HG02870 (cell line): ENCODE data around the gene LFNG.
A peak's percentile ranks its signal among the peaks of the same experiment; 100 is the strongest.

ENCODE experiments used
- ATAC-seq: cut with Tn5 transposase; IDR thresholded peaks from one replicate; pipeline ENCODE4 v1.9.1; 2021; ENCODE audit warnings: mild to moderate bottlenecking, moderate library complexity; ENCODE audit not compliant: unreplicated experiment

The LFNG gene, protein sequence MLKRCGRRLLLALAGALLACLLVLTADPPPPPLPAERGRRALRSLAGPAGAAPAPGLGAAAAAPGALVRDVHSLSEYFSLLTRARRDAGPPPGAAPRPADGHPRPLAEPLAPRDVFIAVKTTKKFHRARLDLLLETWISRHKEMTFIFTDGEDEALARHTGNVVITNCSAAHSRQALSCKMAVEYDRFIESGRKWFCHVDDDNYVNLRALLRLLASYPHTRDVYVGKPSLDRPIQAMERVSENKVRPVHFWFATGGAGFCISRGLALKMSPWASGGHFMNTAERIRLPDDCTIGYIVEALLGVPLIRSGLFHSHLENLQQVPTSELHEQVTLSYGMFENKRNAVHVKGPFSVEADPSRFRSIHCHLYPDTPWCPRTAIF

DNA sequence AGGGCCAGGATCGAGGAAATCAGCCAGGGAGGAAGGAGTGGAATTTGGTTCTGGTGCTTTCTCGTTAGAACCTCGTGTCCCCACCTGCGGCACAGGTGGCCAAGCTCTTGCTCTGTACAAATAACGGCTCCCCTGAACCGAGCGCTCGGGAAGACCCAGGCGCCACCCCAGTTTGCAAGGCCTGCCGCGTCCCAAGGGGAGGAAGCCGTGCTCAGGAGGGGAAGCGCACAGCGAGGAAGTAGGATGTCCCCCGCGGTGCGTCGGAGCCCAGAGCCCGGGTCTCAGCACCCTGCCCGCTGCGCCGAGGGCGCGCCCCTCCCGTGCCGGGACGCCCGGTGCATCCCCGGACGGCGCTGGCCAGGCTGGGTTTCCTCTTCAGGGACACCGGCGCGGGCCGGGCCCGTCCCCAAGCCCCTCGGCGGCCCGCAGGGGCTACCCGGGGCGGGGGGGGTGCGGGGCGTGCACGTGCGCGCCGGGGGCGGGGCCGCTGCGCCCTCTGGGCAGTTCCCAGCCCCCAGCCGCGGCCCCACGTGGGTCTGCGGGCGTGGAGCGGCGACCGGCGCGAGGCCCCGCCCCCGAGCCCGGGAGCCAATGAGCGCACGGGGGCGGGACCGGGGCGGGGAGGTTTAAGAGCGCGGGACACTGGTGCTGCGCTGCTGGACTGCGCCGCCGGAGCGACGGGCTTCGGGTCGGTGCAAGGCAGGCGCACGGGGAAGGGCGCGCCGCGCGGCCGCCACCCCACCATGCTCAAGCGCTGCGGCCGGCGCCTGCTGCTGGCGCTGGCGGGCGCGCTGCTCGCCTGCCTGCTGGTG is at the start of gene LFNG:
Gene LFNG (plus strand): TSS at position 656 of the 812 bp plus-strand sequence. CDS start 88 bp downstream, at position 744.
- peak; percentile 79 for ATAC-seq

DNA sequence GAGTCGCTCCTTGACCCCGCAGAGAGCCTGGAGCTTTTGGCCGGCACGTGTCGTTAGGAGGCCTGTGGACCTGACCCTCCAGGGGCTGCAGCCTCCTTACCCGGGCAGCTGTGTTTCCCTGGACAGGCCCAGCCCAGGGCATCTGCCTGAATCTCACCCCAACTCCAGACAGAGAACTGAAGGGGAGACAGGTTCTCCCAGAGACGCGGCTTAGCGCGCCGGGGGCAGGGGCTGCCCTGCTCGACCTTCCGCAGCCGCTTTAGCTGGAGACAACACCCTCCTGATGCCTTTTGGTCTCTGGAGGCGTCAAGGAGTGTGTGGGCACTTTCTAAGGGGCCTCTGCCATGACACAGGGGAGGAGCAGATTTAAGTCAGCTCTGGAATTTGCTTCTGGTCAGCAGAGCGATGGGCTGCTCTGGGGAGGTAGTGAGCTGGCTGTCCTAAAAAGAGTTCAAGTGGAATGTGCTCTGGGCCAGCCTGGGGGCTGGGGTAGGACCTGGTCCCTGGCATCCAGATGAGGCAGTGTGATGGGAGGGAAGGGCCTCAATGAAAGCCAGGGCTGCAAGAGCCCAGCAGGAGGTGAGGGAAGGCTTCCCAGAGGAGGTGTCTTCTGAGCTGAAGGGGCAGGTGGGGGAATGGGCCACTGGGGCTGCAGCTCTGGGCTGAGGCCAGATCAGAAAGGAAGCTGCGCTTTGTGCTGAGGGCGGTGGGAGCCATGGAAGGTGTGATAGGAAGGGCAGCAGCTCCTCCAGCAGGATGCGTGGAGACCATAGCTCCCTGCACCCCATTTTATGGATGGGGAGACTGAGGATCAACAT is 49.2 kb upstream of the LFNG start:
- ATAC-seq, result no peak

DNA sequence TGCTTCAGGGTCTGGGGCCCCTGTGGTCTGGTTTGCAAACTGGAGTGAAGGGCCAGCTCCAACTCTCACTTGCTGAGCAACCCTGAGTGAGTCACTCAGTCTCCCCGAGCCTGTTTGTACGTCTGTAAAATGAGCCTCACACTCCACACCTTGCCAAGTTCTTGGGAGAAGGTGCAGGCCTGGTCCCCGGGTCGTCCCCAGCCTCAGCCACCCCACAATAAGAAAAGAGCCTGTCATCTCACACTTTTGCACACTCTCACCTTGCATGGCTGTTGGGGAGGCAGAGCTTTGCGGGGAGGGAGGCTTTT is 48.6 kb upstream of the LFNG start:
- ATAC-seq, result no peak

DNA sequence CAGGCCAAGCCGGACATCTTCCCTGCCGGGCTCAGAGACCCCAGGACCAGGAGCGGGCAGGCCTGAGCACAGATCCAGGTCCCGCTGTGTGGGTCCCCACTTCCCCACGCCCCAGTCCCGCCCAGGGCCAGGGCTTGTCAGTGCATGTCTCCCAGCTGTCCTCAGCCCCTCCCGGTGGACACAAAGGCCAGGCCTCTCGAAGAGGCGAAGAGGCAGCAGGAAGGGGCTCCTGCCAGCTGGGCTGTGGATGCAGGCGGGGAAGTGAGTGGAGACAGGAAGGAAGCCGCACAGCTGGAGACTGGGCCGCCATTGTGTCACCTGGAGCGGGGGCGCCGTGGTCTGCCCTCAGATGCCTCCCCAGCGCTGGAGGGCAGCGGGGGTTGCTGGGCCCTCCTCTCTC is 48.2 kb upstream of the LFNG start:
- no peak for ATAC-seq

DNA sequence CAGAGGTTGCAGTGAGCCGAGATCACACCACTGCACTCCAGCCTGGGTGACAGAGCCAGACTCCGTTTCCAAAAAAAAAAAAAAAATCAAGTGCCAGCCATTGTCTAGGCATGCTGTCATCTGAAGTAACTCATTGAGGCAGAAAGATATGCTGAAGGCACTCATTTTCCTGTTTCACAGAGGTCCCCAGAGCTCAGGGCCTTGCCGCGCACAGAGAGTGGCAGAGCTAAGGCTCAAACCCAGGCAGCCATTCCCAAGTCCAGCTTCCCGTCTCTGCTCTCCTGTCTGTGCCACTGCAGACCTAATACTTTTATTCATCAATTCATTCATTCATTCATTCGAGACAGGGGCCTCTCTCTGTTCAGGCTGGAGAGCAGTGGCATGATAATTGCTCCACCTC is 46.8 kb upstream of the LFNG start:
- no peak for ATAC-seq

DNA sequence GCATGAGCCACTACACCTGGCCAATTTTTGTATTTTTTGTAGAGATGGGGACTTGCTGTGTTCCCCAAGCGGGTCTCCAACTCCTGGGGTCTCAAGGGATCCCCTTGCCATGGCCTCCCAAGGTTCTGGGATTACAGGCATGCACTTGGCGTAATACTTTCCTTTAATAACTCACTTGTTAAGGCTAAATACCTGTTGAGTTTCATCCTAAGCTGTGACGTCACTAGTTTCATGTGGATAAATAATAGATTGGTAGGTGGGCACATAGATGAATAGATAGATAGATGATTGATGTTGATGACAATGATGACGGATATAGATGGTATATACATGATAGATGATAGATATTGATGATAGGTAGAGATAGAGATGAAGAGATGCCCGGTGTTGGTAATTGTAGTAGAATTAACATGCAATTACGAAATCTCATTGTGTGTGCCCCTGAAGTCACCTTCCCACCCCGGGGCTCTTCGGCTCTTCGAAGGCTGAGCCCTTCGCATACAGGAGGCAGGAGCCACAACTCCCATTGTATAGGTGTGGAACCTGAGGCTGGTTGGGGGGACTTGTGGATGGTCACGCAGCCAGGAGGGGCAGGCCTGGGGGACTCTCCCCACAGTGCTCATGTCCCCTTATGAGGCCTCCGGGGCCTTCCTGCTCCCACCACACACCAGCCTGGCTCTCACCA is 45.9 kb upstream of the LFNG start:
- no peak for ATAC-seq

DNA sequence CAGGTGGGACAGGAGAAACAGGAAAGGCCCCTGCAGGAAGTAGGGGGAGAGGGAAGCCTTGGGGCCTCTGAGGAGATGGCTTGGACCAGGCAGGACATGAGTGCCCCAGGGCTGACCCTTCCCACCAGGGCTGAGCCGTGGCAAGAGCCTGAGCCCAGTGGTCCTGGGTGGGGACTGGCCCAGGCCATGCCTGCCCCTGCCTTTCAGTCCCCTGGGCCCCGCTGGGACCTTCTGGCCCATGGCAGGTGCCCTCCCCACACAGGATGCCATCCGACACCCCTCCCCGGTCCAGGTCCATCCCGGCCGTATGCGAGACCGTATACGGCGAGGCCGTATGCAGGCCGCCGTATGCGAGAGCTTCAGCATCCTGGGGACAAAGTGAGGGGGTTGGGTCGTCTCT is 45.4 kb upstream of the LFNG start:
- ATAC-seq, result no peak

DNA sequence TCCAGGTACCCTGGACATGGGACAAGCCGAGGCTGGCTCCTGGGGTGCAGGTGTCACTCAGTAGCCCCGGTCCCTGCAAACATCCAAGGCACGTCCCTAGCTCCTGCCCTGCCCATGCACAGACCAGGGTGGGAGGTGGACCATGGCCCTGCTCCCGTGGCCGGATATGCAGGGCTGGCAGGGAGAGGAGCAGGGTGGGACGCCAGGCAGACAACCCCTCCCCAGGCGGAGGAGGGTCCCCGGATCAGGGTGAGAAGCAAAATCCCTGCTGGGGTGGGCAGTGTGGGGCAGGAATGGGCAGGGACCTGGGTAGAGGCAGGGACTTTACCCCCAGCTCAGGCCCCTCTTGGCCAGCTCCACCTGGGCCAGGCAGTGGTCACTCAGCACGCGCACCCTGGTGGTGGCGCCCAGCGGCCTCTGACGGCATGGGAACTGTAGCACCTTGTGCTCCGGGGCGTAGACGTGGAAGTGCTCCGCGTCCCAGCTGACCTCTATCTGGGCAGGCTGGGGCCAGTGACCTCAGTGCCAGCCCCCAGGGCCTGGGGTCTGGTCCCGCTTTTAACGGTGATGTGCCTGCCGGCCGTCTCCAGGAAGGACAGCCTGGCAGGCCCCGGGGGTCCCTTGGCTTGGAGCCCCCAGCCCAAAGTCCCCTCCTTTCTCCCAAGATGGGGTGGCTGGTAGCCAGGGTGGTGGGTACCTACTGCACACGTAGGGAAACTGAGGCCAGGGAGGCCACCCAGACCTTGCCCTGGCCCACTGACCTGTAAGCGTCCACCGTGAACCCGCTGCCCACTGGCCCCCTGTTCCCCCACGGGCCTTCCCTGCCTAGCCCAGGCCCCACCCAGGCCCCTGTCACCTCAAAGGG is 44.5 kb upstream of the LFNG start:
- no peak for ATAC-seq

DNA sequence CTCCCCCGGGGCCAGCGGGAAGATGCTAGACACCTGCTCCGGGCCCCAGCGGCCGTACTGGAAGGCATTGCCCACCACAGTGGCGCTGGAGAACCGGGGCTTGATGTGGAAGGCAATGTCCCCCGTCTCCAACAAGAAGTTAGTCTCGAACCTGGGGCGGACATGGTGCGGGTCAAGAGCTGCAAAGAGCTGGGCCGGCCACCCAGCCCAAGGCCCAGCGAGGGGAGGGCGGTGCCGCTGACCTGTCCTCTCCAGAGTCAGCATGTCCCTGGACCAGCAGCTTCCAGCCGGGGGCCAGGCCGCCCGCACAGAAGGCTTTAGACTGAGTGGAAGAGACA is 43.9 kb upstream of the LFNG start:
- ATAC-seq, result no peak

DNA sequence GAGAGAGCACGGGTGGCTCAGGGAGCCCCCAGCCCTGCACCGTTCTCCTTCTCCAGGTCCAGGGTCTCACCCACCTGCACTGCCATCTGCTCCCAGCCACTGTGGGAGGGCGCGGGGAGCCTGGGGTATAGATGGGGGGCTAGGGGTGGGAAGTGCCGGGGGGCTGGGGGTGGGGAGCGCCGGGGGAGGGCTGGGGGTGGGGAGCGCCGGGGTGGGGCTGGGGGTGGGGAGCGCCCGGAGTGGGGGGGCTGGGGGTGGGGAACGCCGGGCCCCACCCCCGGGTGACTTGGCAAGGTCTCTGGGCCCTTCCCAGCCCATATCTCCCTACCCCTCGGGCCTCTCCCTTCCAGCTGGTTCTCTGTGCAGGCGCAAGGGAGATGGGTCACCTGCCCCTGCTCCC is 43.3 kb upstream of the LFNG start, which contains the start of gene GRIFIN:
Gene GRIFIN (minus strand): TSS at position 101 of the 400 bp plus-strand sequence. CDS start 15 bp downstream, at position 86.
- ATAC-seq, result no peak

DNA sequence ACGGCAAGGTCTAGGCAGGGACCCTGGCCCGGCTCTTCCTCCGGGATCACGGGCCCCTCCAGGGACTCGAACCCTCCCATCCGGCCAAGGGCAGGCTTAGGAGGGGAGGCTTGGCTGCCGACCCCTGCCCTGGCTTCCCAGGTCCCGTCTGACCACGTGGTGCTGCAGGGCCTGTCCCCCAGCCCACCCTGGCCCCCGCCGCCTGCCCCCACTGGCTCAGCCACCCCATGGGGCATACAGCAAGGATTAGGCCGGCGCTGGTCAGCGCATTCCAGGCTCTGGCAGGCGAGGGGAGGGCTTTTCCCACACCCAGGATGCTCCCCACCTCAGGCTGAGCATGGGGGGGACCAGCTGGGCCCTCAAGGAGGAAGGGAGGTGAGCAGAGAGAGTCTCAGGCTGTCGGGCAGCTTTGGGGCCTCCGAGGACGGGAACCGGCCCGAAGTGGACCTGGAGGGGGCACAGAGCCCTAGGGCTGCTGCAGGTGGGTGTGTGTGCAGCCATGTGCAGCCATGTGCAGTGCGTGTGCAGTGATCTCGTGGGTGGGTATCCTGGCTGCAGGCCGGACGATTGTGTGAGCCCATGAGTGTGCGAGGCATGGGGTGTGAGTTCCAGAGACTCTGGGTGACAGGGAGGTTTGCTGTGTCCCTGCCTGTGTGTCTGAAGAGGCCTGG is 42.7 kb upstream of the LFNG start:
- no peak for ATAC-seq

DNA sequence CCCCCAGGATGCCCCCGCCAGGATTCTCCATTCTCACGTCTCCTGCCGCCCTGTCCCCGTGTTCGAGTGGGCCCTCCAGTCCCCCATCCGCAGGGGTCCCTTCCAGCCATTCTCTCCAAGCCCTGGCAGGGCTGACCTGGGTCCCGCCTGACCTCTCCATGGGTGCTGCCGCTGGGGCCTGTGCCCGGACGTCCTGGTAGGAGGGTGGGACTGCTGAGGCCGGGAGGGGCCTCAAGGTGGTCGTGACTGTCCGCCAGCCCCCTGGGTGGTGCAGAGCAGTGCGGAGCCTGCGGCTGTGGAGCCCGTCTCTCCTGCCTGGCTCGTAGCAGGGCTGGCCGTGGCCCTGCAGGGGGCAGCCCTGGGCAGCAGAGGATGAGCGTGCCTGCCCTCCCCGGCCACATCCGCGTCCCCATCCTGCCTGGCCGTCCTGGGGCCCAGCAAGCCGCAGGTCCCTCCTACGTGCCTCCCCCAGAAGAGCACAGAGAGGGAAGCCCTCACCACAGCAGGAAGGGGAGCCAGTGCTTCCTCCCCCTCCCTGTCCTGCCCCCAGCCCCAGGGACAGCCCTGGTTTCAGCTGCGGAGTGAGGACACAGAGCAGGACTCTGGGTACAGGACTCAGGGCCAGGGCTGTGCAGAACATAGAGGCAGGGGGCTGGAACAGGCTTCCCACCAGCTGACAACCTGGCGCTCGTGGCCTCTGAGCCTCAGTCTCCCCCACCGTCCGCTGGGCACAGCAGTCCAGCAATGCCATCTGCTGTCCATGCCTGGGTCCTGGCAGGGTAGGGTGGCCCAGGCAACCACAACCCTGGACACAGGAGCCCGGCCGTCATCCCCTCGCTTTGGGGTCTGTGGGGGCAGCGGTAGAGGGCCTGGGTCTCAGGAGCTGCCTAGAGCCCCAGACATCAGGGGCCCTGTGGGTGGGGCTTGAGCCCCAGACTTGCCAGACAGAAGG is 41.9 kb upstream of the LFNG start:
- ATAC-seq, result no peak

DNA sequence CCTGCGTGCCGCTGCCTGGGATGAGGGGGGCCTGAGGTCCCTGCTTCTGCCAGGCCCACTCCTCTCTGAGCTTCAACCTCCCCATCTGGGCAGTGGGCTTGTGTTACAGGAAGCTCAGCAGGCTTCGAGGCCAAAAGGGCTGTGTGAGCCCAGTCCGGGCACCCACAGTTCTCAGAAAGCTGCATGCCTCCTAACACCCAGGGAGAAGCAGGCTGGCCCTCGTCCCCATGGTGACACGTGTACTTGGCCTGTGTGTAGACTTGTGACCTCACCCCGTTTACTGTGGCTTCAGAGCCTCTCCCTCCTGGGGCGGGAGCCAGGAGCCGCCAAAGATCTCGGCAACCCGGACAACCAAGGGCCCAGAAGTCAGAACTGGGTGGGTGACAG is 41.2 kb upstream of the LFNG start:
- no peak for ATAC-seq

DNA sequence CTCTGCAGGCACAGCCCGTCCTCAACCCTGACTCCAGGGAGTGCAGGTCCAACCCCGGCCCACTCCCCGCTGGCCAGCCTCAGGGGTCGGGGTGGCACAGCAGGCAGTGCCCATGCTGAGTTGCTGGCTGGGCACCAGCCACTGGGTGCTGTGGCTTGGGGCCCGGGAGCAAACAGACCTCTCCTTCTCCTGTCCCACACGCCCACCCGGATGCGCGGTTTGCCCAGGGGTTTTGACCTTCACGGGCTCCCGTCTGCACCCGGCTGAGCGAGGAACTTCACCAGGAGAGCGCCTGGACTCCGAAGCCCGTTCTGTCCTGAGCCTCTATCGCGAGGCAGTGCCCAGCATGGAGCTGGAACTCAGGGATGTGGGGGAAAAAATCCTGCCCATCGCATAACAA is 40.8 kb upstream of the LFNG start:
- no peak for ATAC-seq

DNA sequence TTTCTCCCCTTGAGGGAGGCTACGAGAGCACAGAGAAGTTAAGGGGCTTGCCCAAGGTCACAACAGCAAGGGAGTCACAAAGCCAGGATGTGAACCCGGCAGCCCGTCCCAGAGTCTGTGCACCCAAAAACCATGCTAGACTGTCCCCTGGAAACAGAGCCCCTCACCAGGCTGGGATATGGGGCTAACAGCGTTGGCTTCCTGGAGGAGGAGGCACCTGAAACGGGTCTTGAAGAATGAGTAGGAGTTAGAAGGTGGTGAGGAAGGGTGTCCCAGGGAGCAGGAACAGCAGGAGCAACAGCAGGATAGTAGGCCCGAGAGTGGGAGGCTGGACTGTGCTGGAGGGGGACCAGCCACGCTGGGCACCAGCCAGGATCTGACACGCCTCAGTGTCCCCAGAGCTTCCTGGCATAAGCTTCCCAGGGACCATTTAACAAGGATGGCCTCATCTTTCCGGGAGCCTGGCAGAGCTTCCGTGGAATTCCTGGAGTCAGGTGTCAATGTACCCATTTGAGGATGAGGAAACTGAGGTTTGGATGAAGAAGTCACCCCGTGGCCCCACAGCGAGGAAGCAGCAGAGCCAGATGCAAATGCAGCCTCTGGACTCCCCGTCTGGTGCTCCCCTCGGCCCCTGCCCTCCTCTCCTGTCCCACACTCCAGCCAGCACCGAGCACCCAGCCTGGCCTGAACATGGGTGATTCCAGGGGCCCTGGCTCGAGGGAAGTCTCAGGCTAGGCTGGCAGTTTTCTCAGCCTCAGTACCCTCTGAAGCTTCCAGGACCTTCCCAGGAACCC is 40.1 kb upstream of the LFNG start:
- no peak for ATAC-seq

DNA sequence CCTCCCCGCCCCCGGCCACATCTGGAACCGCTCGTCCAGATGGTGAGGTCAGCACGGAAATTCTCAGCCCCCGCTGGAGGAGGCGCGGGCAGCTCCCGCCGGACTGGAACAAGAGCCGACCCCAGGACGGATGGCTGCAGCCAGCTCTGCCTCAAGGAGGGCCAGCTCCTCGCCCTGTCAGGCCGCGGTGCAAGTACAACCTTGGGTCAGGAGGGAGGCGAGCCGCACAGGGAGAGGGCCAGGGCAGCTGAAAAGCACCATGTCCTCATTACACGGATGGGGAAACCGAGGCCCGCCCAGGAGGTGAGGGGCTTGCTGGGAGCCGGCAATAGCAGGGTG is 39.5 kb upstream of the LFNG start:
- no peak for ATAC-seq

DNA sequence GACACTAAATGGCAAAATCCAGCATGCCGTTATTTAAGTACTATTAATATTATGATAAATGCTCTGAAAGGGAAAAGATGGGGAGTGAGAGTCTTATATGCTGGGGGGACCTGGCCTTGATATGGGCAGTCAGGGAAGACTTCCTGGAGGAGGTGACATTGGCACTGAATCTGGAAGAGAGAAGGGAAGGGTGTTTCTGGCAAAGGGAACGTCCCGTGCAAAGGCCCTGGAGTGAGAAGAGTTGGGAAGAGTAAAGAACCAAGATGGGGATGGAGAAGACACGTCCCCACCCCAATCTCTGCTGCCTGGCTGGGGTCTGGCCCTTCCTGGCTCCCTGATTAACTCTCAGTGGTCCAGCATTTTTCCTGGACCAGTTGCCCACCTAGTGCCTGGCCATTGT is 38.4 kb upstream of the LFNG start:
- ATAC-seq, result no peak
